Measurements from ENCODE around the gene PIK3R1. TPM values are rescaled to one million over a fixed set of nuclear protein-coding genes. Genes with fewer than 3 reads are reported as not detected.

PIK3R1 gene
- total and polyA plus RNA-seq, 10 of the 15 experiments (the other 5 are each of a cell fraction or from before 2014, with no cell fraction given): 7.8 to 38.4 (median 15.7) TPM

DNA sequence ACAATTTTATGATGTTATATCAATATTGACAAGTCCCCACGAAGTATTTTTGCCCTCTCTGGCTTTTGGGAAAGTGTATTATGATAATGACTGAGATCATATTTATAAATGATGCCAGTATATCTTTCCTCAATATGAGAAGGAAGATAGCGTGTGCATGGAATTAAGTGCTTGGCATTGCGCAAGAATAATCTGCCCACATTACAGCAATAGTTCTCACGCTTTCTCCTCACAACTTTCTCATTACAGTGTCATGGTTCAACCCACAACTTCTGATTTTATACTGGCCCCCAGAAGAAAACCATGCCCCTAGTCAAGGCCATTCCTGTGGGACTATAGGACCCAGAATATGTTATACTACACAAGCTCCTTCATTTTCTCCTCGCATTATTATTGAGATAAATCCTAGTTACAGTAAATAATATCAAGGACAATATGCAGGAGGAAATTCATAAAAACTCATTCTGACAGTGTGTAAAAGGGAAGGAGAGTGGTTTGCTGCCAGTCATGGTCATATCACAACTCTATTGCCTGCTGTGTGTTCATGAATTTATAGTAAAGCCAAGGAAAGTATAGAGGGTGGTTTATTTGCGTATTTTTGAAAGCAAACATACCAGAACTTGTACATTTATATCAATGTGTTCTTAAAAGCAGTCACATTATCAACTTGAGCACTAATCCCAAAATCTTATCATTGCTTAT is 114.1 kb downstream of the PIK3R1 start (continued):
- TF ChIP-seq, protein P1, sequence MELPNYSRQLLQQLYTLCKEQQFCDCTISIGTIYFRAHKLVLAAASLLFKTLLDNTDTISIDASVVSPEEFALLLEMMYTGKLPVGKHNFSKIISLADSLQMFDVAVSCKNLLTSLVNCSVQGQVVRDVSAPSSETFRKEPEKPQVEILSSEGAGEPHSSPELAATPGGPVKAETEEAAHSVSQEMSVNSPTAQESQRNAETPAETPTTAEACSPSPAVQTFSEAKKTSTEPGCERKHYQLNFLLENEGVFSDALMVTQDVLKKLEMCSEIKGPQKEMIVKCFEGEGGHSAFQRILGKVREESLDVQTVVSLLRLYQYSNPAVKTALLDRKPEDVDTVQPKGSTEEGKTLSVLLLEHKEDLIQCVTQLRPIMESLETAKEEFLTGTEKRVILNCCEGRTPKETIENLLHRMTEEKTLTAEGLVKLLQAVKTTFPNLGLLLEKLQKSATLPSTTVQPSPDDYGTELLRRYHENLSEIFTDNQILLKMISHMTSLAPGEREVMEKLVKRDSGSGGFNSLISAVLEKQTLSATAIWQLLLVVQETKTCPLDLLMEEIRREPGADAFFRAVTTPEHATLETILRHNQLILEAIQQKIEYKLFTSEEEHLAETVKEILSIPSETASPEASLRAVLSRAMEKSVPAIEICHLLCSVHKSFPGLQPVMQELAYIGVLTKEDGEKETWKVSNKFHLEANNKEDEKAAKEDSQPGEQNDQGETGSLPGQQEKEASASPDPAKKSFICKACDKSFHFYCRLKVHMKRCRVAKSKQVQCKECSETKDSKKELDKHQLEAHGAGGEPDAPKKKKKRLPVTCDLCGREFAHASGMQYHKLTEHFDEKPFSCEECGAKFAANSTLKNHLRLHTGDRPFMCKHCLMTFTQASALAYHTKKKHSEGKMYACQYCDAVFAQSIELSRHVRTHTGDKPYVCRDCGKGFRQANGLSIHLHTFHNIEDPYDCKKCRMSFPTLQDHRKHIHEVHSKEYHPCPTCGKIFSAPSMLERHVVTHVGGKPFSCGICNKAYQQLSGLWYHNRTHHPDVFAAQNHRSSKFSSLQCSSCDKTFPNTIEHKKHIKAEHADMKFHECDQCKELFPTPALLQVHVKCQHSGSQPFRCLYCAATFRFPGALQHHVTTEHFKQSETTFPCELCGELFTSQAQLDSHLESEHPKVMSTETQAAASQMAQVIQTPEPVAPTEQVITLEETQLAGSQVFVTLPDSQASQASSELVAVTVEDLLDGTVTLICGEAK (IDR thresholded peaks at IDR 0.05; ENCODE audit: borderline replicate concordance): no peak
- TF ChIP-seq CBX3 (IDR thresholded peaks at IDR 0.05; ENCODE audit: borderline replicate concordance, low read depth) (no peak), CBFB (IDR thresholded peaks at IDR 0.05; ENCODE audit: low read depth) (no peak), NR2C2 (IDR thresholded peaks at IDR 0.05; ENCODE audit: borderline replicate concordance, control insufficient read depth, insufficient read length, low read depth) (no peak)
- TF ChIP-seq, protein P2, sequence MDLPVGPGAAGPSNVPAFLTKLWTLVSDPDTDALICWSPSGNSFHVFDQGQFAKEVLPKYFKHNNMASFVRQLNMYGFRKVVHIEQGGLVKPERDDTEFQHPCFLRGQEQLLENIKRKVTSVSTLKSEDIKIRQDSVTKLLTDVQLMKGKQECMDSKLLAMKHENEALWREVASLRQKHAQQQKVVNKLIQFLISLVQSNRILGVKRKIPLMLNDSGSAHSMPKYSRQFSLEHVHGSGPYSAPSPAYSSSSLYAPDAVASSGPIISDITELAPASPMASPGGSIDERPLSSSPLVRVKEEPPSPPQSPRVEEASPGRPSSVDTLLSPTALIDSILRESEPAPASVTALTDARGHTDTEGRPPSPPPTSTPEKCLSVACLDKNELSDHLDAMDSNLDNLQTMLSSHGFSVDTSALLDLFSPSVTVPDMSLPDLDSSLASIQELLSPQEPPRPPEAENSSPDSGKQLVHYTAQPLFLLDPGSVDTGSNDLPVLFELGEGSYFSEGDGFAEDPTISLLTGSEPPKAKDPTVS (IDR thresholded peaks at IDR 0.05; ENCODE audit: low read depth, low read length): no peak
- TF ChIP-seq, protein P3, sequence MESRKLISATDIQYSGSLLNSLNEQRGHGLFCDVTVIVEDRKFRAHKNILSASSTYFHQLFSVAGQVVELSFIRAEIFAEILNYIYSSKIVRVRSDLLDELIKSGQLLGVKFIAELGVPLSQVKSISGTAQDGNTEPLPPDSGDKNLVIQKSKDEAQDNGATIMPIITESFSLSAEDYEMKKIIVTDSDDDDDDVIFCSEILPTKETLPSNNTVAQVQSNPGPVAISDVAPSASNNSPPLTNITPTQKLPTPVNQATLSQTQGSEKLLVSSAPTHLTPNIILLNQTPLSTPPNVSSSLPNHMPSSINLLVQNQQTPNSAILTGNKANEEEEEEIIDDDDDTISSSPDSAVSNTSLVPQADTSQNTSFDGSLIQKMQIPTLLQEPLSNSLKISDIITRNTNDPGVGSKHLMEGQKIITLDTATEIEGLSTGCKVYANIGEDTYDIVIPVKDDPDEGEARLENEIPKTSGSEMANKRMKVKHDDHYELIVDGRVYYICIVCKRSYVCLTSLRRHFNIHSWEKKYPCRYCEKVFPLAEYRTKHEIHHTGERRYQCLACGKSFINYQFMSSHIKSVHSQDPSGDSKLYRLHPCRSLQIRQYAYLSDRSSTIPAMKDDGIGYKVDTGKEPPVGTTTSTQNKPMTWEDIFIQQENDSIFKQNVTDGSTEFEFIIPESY (IDR thresholded peaks at IDR 0.05): no peak

Data from GM12878 (cell line).